OCI-M2 (cell line): ENCODE measurements around the gene YBX2.
"Not testable (repeated sequence)": the region's sequence is repeated elsewhere in the genome, so short reads cannot be mapped to it uniquely, and the experiment has no call there.

Experiments
- DNase-seq: peaks from one replicate; lab custom pipeline; 2025; ENCODE audit not compliant: unreplicated experiment; lab: John Stamatoyannopoulos, UW

Gene YBX2

GRCh38 chr17:7249214-7249613, 45.2 kb downstream of the YBX2 start:
- DNase-seq = no peak

GRCh38 chr17:7248796-7249195, 45.6 kb downstream of the YBX2 start:
- DNase-seq = no peak

DNA sequence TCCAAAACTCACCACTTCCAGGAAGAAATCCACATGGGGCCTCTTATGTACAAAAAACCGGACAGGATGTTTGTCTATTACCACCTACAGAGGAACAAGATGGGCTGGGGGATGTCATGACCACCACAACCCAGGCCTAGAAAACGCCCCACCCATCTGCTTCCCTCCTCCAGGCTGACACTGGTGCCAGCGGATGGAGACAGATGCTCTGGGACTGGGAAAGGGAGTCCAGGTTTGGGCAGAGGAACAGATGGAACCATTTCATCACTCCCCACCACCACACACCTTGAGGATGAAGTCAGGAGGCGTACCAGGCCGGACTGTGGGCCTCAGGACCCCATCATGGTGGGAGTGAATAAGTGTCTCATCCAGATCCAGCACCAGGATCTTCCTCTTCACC, 47.7 kb downstream of the YBX2 start:
- no peak for DNase-seq

GRCh38 chr17:7243838-7244237, 50.6 kb downstream of the YBX2 start:
- DNase-seq = not testable (repeated sequence)

- DNase-seq = no peak
These were observed 51.0 kb downstream of the YBX2 start for GRCh38 chr17:7243453-7243729.

- DNase-seq = peak; percentile 80
These were observed 51.6 kb downstream of the YBX2 start for GRCh38 chr17:7242717-7243452.

DNA sequence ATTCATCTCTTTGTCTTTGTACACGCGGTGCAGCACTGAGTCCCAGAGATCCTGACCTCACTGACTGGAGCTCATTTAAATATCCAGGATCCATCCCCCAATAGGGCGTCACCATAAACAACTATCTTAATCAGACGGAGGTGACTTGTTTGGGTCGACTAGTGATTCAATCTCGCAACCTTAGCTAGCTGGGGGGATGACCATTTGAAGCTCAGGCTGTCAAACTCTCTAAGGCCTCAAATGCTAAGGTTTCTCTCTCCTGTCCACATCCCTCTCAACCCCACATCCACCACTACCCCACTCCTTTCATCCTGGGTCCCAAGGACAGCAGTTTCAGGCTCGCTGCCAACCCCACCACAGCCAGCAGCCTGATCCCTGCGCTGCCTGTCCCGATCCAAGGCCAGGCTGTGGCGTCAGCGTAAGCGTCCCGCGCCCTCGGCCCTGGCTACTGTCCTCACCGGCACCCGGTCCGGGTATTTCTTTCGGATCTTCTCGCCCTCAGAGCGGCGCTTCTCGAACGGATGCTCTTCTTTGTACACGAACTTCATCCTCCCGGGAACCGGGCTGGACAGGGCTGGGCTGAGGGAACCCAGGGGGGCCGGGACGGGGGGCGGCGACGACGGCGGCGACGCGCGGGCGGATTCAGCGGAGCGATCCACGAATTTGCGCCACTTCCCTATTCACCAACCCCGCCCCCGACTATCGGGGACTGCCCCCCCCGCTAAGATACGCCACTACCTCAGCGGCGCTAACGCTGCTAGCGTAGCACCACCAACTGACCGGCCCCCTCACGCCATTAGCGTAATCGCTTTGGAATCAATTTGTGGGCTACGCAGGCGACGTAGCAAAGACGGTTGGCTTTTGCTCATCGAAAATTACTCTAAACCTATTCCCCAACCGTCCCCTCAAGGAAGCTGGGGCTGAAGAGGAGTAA, 52.4 kb downstream of the YBX2 start, which contains the start of gene GABARAP:
TSS of gene GABARAP (minus strand) at position 667 of the 934 bp plus-strand sequence. CDS start at position 548, 119 bp downstream.
- peak; percentile 80 for DNase-seq

- DNase-seq = no peak
These were observed 53.2 kb downstream of the YBX2 start for GRCh38 chr17:7241090-7241733.

DNA sequence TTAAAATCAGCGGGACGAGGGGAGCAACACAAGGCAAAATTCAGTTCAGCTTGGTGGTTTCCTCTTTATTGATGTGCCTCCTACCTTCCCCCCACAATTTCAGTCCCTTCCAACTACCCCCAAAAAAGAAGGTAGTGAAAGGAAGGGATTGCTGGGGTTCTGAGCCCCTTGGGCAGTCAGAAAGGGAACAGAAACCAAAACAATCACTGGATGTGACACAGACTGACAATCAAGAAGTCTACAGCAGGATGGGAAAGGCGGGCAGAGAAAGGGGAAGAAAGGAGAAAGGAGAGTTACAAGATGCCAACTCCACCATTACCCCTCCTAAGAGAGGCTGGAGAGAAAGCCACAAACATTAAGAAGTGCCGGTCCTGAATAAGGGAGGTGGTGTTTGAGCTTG, 54.1 kb downstream of the YBX2 start:
- DNase-seq = no peak

DNA sequence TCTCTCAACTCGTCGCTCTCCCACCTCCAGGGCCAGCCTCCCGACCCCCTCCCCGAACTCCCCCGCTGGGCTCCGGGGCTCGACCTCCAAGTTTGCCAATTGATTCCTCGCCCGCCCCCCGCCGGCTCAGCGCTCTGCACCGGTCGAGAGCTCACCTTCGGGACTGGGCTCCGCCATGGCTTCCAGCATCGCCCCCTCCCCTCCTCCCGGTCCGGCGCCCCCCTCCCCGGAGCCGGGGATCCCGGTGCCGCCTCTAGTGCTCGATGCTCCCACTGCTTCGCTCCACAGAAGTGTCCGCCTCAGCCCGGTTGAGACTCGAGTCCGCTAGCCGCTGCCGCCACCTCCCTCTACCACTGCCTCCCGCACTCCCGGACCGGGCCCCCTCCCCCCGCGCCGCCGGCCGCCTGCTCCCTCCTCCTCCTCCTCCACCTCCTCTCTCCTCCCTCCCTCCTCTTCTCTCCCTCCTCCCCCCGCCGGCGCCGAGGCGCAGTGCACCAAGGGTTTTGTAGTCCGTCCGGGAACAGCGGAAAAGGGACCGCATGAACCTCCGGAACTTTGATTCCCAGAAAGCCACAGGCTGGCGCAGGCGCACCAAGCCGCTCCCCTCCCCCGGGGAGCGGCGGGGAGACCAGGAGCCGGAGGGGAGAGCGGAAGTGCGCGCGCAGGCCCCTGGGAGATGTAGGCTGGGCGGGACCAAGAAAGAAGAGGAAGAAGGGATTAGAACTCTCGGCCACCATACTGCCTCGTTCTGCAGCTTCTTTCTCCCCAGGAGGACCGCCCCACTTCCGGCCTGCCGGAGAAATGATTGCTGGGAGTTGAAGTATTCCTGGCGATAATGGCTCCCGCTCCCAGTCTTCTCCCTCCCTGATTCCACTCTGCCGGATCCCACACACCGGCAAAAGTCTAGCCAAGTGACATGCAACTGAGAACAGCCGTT, 55.1 kb downstream of the YBX2 start, which contains the start of gene PHF23:
TSS of gene PHF23 (minus strand) at position 367 of the 937 bp plus-strand sequence. CDS start at position 189, 178 bp downstream.
- peak; percentile 86 for DNase-seq

DNA sequence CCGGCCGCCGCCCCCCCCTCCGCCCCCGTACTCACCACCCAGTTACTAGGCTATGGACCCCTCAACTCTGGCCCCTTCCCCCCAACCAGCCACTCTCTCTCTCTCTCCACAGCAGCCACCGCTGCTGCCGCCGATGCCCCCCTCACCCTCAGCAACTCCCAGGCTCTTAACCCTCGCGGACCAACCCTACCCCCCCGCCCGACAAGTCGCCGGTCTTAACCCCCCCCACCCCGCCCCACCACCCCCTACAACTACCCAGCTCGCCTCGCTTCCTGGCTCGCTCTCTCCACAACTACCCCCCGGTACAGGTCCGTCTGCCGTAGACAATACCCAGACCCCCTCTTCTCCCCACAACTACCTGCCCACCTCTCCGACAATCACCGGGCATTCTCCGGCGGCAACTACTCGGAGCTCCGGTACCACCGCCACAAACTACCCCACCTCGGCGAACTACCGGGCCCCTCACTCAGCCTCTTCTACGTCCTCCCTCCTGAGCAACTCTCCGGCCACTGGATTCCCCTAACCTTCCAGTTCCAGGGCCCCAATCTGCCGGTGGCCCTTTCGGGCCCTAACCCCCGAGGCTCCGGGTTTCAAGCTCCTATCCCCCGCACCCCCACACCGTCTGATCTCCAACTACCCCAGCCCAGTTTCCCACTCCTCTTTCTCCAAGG, 55.9 kb downstream of the YBX2 start:
- no peak for DNase-seq
